HG02840 (cell line): ENCODE data around the gene ZNF548.
A peak's percentile ranks its signal among the peaks of the same experiment; 100 is the strongest.

Experiments
- ATAC-seq: cut with Tn5 transposase; IDR thresholded peaks from one replicate; pipeline ENCODE4 v1.9.1; 2021; ENCODE audit warnings: mild to moderate bottlenecking, moderate library complexity, moderate number of reproducible peaks; ENCODE audit not compliant: unreplicated experiment, low FRiP score

ZNF548 gene

DNA sequence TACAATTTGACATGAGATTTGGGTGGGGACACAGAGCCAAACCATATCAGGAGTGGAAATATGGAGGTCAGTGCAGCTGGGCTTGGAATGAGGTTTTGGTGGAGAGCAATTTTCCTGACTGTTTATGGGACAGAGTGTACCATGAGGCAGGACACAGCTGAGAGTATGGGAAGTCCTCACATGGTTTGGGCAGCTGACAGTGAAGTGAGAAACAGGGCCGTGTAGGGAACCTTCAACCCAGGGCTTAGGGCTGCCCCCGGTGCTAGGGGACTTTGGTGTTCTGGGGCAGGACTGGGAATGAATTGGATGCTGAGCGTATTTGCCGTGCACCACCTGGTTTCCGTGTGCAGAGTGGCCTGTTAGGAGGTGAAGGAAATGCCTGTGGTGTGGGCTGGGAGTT lies 6.1 kb downstream of the ZNF548 start:
- no peak for ATAC-seq

DNA sequence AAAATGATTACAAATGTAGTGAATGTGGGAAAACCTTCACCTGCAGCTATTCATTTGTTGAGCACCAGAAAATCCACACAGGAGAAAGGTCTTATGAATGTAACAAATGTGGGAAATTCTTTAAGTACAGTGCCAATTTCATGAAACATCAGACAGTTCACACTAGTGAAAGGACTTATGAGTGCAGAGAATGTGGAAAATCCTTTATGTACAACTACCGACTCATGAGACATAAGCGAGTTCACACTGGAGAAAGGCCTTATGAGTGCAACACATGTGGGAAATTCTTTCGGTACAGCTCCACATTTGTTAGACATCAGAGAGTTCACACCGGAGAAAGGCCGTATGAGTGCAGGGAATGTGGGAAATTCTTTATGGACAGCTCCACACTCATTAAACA lies 9.2 kb downstream of the ZNF548 start:
- ATAC-seq, result no peak

DNA sequence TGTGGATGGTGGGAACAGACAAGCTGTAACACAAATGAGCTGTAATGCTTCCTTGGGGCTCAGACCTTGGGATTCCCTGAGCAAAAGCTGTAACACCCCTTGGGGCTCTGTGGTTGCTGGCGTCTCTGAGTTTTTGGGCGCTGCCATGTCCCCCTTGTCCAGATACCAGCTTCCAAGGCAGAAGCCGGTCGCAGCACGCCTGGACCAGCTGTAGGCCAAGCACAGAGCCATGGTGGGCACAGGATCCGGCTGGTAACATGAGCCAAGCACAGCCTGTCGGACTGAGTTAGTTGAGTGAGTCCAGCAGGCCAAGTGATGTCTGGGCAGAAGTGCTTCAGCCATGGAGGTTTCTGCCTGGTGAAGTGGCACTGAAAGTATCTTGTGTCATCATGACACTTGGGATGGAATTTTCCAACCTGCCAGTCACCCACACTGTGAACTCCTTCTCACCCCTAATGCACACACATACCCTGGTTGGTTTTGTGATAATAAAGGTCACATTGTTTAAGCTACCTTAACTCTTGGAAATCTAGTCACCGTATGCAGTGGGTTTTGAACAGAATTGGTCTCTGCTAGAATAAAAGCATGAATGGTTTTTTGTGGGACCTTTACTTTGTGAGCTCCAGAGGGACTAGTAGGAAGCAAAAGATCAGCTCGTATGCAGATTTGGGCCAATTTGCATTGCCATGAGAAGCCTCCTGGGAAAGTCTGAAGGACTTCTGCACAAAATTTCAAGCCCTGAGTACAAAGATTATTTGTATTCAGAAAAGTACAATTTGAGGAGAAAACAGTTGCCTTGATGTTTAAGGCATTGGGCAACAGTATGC lies 14.3 kb downstream of the ZNF548 start:
- no peak for ATAC-seq

DNA sequence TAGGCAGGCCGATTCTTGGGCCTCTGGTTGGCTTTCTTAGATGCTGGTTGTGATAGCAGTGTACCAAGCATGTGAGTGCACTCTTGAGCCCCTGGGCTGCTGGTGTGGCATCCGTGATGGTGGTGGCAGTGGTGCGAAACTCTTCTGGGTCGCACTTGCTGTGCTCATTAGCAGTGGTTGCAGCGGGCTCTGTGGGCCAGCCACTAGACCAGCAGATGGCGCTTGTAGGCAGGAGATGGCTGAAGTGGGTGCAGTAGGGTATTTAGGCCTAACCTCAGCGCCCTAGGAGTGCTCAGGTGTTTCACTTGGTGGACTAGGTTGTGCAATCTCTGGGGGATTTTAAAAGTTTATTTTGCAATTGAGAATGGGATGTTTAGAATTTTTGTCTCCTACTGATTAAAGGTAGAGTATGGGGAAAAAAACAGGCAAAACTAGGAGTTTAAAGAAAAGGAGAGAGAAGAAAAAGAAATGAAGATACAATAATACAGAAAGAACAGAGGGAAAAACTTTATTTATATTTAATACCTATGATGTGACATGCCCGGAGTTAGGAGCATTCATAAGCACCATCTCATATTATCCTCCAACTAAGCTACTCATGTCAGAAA lies 17.0 kb downstream of the ZNF548 start:
- ATAC-seq, result no peak

DNA sequence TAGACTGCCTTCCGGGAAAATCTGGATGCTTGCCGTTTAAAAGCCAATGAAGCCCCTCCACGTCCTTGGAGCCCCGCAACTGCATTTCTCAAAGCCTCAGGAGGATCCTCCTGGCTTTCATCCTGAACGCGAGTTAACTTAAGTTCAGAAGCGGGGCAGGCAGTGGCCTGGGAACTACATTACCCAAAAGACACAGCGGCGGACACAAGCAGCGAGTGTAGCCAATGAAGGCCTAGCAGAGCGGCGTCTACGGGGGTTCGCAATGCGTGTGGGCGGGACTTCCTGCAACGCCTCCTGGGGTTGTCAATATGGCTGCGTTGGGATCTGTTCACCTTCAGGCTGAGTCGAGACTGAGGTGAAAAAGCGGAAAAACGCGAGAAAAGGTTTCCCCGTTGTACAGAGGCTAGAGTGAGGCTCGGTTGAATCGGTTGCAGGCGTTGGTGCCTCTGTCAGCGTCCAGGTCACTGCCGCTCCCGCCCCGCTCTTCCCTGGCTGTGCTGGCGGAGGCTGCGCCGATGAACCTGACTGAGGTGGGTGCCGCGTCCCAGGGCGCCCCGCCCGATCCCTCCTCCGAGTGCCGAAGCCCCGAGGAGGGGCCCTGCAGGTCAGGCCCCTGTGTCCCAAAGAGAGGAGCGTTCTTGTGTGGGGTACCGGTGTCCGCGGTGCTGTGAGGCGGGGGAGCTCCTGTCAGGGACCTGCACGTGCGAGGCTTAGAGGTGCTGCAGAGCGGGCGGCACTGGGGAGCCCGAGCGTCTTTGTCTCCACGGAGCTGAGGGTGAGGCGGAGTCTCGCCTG lies 21.4 kb downstream of the ZNF548 start, which contains the start of gene ZNF17:
ZNF17 (plus strand) TSS at position 285 of the 795 bp plus-strand sequence. CDS start 2,455 bp downstream, outside the sequence.
- peak; percentile 96 for ATAC-seq

DNA sequence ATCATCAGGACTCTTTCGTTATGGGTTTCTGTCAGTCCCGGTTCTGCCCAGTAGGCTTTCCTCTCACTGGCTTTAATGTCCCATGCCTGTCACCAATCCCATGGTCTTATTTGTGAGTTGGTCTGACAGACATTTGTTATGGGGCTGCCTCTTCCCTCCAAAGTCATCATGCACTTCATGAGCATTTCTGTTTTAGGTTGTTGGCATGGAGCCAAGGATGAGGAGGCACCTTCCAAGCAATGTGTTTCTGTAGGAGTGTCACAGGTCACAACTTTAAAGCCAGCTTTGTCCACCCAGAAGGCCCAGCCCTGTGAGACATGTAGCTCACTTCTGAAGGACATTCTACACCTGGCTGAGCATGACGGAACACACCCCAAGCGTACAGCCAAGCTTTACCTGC lies 29.8 kb downstream of the ZNF548 start:
- ATAC-seq, result no peak

DNA sequence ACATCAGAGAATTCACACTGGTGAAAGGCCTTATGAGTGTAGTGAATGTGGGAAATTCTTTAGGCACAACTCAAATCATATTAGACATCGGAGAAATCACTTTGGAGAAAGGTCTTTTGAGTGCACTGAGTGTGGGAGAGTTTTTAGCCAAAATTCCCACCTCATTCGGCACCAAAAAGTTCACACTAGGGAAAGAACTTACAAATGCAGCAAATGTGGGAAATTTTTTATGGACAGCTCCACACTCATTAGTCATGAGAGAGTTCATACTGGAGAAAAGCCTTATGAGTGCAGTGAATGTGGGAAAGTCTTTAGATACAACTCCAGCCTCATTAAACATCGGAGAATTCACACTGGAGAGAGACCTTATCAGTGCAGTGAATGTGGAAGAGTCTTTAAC lies 31.4 kb downstream of the ZNF548 start:
- no peak for ATAC-seq

DNA sequence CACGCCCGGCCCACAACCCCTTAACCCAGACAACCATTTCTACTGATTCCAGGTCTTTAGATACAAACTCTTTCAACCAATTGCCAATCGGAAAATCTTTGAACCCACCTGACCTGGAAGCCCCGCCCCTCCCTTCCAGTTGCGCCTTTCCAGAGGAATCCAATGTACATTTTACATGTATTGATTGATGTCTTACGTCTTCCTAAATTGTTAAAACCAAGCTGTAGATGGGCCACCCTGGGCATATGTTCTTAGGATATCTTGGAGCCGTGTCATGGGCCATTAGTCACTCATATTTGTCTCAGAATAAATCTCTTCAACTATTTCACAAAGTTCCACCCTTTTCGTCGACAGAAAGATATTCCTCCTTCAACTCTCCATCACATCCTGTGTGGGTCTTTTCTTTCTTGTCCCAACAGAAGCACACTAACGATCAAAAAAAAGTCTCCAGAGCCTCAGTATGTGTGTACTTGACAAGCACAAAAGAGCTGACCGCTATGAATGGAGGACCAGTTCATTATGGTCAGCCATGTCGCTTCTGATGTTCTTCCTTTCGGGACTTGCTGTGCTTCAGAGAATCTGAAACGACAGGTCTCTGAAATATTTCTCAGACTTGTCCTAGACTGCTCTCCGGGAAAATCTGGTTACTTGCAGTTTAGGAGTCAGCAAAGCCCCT lies 44.9 kb downstream of the ZNF548 start:
- no peak for ATAC-seq

DNA sequence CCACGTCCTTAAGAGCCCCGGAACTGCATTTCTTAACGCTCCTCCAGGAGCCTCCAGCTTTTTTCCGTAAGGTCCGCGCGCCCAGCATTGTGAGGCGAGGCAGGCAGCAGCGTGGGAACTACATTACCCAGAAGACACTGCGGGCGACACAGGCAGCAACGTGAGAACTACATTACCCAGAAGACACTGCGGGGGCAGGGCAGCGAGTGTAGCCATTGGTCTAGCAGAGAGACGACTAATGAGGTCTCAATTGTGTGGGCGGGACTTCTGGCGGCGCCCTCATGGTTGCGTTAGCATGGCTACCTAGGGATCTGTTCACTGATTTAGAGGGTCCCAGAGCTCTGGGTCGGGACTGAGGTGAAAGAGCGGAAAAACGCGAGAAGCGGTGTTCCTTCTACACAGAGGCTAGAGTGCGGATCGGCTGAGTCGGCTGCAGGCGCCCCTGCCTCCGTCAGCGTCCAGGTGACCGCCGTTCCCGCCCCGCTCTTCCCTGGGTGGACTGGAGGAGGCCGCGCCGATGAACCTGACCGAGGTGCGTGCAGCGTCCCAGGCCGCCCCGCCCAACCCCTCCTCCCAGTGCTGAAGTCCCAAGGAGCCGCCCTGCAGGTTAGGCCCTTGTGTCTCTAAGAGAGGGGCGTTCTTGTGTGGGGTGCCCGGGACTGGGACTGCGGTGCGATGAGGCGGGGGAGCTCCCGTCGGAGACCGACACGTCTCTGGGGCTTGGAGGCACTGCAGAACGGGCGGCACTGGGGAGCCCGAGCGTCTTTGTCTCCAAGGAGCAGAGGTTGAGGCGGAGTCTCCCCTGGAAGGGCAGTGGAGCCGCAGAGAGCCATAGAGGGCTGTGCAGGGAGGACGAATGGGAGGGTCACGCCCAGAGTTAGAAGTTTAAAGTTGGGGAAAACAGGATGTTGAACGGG lies 45.7 kb downstream of the ZNF548 start, which contains the start of gene ZNF749:
ZNF749 (plus strand) TSS at position 264 of the 917 bp plus-strand sequence; CDS start at position 518, 254 bp downstream.
- peak; percentile 96 for ATAC-seq

DNA sequence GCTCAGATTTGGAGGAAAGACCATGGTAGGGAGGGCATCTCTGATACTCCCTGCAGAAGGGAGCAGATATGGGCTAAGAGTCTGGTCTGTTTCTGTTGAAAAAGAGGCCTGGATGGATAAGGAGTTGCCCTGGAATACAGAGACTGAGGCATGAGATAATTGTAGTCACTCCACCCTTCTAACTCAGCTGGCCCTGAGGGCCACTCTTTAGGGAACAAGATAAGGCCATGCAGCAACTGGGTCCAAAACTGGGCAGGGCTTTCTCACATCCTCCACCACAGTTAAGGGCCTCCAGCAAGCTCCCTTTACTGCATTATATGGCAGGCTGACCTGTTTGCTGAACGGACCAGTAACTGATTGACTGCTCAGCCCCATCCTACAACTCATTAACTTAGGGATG lies 46.8 kb downstream of the ZNF548 start:
- ATAC-seq, result no peak

DNA sequence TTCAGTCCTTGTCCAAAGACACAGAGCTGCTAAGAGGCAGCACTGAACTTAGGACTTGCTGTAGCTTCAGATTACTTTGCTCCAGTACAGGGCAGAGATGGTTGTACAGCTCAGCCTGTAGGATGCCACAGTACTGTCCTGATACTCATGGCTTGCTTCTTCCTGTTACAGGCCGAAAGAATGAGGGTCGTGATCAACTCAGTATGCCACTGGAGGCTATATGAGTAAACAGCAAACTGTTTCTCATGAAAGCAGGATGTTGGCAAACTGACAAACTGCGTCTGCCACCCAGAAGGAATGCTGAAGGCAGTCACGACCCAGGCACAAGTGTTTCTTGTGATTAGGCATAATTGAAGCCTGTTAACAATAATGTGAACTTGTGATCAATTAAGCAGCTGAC lies 48.3 kb downstream of the ZNF548 start:
- no peak for ATAC-seq

DNA sequence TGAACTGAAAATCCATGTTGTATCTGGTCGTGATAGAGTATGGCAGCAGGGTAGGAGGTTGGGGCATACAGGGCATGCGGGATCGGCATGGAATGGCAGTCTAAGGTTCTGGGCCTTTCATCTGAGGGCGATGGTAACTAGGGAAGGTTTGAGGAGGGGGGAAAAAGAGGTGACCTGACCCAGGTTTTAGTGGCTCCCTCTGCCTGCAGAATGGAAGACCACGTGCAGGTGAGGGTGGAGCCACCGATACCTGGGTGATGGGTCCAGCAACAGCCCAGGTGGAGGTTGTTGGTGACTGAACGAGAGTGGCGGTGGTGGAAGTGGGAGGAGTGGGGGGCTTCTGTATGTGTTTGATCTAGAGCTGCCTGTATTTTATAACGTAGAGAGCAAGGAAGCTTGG lies 49.3 kb downstream of the ZNF548 start:
- no peak for ATAC-seq

DNA sequence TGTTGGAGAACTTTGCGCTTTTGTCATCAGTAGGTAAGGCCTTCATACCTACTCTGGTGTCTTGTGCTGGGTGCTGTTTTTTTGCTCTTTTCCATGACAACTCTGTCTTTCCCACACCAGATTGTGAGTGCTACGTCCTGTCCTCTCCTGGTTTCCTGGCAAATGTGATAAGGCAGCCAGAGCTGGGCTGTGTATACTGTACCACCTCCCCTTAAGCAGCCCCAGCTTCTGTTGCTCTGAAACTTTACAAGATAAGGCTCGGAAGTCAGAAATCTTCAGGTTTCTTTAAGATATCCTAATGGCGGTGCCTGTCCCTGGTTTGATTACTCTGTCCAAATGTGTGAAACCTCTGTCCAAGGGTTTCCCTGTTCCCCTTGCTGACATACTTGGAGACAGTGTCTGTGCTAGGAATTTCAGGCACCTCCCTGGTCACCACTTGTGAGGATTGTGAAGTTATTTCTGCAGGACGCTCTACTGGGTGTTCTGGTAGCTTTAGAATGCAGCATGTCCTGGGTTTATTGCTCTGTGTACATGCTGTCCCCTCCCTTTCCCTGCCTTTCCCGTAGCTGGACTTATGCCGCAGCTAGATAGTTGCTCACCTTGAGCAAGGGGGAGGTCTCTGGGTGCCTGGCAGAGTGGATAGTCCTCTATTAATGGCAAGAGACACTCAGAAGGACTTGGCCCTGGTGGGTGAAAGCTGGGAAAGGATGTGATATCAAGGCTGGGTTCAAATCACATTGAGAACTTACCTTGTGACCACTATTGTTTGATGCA lies 52.5 kb downstream of the ZNF548 start:
- ATAC-seq, result no peak

DNA sequence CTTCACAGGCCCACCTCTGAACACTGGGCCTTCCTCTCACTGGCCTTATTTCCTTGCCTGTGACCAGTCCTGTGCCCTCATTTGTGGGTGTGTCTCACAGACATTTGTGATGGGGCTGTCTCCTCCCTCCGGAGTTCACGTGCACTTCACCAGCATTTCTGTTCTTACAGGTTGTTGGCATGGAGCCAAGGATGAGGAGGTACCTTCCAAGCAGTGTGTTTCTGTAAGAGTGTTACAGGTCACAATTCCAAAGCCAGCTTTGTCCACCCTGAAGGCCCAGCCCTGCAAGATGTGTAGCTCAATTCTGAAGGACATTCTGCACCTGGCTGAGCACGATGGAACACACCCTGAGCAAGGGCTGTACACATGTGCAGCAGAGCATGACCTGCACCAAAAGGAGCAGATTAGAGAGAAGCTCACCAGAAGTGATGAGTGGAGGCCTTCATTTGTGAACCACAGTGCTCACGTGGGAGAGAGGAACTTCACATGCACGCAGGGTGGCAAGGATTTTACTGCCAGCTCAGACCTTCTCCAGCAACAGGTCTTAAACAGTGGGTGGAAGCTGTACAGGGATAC lies 53.6 kb downstream of the ZNF548 start:
- no peak for ATAC-seq

DNA sequence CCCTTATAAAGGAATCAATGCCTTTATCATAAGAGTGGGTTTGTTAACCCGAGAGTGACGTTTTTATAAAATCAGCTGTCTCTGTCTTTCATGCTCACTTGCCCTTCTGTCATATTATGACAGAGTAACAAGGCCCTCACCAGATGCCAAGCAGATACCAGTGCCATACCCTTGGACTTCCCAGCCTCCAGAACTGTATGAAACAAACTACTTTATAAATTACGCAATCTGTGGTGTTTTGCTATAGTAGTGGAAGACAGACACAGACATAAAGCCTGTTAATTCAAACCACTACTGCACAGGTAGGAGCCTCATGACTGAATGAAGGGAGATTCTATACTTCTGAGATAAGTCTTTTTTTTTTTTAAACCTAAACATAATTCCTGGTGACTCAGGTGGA lies 62.7 kb downstream of the ZNF548 start:
- ATAC-seq, result no peak
